Gastrocnemius medialis (tissue), 4 donors: ENCODE data around the gene GRIK3.

Experiments used
- POLR2A ChIP-seq, 2 donors: fragments of 450-650 bp; IDR thresholded peaks; one replicate each; pipeline ENCODE4 v1.6.1; 2017; ENCODE audit warnings: antibody characterized with exemption in 2 of 2, mild to moderate bottlenecking in 2 of 2, moderate library complexity in 2 of 2
- TF ChIP-seq, protein P1 (sequence below), 5 experiments: fragments of 450-650 bp in 3 of 5; fragments of 200-600 bp in 2 of 5; sonication (generic) in 2 of 5; IDR thresholded peaks in 4 of 5; conservative IDR thresholded peaks in 1 of 5; 1 replicate in 4 of 5; 2 replicates in 1 of 5; pipeline ENCODE4 v1.5.1; 2016 to 2019; ENCODE audit warnings: antibody characterized with exemption in 5 of 5, mild to moderate bottlenecking in 3 of 5, moderate library complexity in 3 of 5

DNA sequence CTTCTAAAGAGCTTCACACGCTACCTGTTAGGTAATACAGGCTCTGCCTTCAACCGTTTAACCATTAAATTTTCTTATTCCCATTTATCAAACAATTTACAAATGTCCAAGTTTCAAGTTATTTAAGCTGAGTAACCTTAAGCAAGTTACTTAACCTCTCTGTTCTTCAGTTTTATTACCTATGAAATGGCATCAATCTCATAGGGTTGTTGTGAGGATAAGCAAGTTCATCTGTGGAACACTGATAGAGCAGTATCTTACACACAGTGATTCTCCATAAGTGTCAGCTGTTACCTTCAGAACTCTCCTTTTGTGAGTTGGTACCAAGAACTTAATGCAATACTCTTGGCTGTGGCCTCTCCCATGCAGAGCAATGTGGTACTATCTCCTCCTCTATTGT is 40.0 kb downstream of the GRIK3 start:
- TF ChIP-seq POLR2A (IDR thresholded peaks at IDR 0.05) = no peak
- TF ChIP-seq, protein P1, sequence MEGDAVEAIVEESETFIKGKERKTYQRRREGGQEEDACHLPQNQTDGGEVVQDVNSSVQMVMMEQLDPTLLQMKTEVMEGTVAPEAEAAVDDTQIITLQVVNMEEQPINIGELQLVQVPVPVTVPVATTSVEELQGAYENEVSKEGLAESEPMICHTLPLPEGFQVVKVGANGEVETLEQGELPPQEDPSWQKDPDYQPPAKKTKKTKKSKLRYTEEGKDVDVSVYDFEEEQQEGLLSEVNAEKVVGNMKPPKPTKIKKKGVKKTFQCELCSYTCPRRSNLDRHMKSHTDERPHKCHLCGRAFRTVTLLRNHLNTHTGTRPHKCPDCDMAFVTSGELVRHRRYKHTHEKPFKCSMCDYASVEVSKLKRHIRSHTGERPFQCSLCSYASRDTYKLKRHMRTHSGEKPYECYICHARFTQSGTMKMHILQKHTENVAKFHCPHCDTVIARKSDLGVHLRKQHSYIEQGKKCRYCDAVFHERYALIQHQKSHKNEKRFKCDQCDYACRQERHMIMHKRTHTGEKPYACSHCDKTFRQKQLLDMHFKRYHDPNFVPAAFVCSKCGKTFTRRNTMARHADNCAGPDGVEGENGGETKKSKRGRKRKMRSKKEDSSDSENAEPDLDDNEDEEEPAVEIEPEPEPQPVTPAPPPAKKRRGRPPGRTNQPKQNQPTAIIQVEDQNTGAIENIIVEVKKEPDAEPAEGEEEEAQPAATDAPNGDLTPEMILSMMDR (IDR thresholded peaks at IDR 0.05 in 4 of 5, conservative IDR thresholded peaks at IDR 0.05 in 1 of 5) = no peak
